Renal cortical epithelial cell (primary cell): ENCODE results near the gene EIF3F. TPM values are rescaled to one million over a fixed set of nuclear protein-coding genes. Genes with fewer than 3 reads are reported as not detected.
A peak's percentile ranks its signal among the peaks of the same experiment; 100 is the strongest.

Experiments used
- DNase-seq: peaks from one replicate; pipeline ENCODE4 v3.0.0-alpha.2; 2011; ENCODE audit warnings: low read depth
- total RNA-seq: library from RNA; depleted of rRNA; stranded (reverse); fragments of >200 nt; gene quantifications from 2 replicates; pipeline ENCODE4 v1.2.3, GENCODE V29; 2014

Gene EIF3F
- total RNA-seq, 1 donor from 2014 or later: 264 TPM

DNA sequence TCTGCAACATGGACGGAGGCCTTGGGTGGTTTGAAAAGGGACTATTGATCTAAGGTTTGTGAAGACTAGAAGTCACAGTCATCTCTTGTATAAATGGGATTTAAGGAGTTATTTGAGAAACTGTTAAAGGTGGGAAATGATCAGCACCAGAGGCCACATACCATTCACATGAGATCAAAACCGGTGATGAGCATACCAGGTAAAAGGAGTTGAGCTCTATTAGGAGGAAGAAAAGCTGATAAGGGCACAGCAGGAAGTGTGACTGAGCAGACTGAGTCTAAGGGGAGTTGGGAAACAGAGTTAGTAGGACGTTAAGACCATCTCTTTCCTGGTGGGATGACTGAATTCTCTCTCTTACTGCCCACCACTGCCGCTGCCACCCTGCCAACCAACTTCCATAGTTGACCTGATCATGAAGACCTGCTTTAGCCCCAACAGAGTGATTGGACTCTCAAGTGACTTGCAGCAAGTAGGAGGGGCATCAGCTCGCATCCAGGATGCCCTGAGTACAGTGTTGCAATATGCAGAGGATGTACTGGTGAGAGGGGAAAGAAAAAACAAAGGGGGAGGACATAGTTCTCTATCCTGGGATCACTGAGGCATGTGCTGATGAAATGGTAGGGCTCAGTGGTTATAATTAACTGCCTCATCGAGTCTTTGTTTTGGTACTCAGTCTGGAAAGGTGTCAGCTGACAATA, 7.6 kb downstream of the EIF3F start:
- no peak for DNase-seq

DNA sequence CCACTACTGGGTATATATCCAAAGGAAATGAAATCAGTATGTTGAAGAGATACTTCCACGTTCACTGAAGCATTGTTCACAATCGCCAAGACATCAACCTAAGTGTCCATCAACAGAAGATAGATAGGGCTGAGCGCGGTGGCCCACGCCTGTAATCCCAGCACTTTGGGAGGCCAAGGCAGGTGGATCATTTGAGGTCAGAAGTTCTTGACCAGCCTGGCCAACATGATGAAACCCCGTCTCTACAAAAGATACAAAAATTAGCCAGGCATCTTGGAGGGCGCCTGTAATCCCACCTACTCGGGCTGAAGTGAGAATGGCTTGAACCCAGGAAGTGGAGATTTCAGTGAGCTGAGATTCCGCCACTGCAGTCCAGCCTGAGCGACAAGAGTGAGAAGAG, 12.7 kb downstream of the EIF3F start:
- DNase-seq: no peak

DNA sequence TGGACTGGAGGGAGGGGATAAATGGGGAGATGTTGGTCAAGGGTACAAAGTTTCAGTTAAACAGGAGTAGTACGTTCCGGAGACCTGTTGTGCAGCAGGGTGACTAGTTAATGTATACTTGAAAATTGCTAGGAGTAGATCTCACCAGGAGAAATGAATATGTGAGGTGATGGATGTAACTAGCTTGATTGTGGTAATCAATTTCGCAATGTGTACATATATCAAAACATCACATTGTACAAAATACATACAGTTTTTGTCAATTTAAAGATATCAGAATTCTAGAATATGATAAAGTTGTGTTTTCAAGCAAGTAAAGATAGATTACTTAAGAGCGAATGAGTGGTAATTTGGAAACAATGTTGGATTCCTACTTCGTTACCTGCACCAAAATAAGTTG, 13.3 kb downstream of the EIF3F start:
- DNase-seq: no peak

DNA sequence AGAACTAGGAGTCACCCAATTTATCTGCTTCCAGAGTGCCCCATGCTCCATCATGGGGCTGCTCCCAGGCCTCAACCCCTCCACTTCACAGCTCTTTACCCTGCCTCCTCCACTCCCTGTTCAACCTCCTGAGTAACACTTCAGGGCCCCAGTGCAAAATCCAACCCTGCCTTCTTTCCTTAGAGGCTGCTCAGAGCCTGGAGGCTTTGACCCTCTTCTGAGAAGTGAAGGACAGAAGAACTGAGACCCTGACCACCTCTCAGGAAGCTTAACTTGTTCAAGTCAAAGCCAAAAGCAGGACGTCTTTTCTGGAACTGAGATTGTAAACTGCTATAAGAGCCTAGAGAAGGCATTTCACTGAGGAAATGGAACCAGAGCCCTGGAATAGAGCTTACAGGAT, 15.5 kb downstream of the EIF3F start:
- no peak for DNase-seq

DNA sequence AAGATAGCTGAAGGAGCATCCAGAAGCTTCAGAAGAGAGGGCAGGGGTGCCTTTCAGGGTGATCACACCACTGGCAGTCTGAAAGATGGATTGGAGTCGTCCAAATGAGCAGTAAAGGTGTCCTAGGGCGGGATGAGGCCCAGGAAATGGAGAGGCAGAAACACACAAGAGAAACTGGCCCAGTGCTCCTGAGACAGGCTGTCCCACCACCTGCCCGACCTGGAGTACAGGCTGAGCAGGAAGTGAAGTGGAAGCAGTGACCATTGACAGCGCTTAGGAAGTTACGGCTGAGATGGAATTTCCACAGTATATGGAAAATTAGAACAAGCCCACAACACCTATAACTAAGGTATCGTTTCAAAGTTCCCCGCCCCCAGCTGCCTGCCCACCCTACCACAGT, 16.1 kb downstream of the EIF3F start:
- no peak for DNase-seq

DNA sequence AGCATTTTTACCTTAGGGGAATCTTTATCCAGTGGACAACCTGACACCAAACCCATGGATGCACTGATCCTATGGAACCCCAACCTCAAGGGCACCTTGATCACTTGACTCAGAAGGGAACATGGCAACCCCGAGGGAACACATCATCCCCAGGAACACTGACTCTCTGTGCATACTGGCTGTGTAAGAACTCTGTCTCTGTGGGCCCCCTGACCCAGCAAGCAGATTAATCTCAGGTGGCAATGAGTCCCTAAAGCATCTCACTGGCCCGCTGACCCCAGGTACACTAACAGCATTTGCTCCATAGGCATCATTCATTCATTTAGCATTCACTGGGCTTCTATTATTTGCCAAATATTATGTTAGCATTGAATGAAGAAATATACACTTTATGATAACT, 16.9 kb downstream of the EIF3F start:
- no peak for DNase-seq

DNA sequence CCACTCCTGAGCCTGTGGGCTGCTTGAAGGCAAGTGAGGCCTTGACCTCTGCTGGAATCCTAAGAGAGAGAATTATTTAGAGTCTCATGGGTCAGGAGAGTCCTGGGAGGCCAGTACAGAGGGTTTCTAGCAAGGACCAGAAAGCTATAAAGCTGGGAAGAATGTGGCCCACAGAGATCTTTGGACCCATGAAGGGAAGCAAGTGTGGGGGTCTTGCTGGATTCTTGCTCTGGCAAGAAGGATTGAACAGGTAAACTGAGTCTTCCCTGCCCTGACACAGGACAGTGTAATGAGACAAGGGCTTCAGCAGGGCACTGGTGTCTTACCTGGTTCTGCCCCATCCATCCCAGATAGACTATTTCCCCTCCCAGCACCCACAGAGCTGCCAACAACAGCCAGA, 18.4 kb downstream of the EIF3F start:
- no peak for DNase-seq

DNA sequence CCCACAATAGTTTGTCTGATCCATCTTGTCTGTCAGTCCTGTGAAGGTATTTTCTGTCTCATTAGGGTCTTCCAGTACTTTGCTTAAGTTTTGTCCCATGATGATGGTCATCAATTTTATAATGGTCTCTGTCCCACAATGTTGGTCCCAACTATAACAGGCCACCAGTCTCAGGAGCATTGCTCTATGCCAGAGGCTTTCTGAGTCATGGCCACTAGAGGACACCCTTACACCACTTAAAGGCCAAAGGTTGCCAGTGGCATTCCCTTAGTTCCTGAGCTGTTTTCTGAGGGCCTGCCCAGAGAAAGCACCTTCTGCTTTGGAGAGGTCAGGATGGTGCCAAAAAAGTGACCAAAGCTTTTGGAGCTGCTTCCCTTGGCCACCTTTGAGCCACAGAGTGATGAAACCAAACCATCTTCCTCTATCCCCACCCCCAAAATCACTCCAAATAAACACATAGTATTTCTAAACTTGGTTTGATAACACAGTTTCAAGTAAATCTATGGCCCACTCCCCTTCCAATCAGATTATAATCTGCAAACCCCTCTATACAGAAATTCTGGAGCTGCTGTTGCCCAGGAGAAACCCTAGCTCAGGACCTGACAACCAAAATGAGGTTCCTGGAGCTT, 19.3 kb downstream of the EIF3F start:
- peak; percentile 55 for DNase-seq

DNA sequence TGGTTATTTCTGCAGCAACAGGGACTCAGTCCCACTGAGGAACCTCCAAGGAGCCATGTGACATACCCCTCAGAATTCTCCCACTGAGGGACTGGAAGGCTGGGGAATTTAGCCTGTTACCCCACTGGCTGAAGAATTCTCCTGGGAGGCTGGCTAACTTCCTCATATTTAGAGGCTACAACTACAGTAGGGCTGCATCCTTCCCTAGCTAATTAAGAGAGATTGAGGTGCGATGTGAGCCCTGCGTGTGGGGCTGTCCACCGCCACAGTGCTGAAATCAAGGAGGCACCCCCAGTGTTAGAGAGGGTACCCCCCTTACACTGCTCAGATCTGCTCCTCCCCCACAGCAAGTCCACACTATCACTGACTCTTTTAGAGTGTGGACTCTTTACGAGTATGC, 21.1 kb downstream of the EIF3F start:
- no peak for DNase-seq

DNA sequence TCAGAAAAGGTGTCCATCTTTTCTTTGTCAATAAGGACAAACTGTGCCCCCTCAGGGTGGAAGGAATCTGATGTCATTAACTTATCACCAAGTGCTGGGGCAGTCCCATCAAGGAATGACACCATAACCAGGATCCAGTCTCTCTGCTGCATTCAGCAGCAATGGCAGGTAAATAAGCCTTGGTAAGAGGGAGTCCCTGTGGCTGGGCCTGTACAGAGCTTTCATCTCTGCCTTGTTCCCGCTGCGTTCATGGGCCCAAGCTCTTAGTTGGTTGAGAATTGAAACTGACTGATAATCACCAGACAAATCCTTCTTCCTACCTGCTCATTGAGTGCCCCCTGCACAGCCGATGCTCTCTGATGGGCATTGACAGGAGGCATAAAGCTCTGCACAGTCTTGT, 22.7 kb downstream of the EIF3F start:
- DNase-seq: no peak

DNA sequence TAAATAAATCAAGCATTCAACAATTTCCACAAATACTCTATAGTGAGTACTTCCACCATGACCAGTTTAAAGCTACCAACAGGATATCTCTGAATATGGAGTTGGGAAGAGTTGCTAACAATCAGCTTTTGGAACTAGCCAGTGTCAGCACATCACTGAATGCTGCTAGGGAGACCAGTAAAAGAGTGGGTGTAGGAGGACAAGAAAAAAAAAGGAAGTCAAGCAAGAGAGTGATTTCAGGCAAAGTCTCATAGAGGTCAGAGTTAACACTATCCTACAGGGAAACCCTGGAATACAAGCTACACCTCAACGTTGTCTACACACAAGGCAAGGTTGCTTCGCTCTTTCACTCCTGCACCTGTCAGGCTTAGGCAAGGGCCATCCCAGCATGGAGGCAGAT, 24.2 kb downstream of the EIF3F start:
- DNase-seq: no peak

DNA sequence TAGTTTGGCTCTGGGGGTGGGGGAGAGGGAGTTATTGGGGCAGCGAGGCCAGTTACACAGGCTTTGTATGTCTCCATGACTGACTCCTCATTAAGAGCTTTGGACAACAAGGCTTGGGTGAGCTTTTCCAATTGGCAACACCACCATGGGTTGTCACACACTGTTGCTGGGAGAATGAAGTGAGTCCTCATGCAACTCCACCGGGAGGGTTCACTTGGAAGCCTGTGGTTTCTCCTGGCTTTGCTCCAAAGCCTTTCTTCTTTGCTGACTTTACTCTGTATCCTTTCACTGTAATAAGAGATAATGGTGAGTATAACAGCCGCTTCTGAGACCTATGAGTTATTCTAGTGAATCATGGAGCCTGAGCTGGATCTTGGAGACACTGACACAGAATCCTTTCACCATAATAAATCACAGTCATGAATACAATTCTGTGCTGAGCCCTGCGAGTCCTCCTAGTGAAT, 24.9 kb downstream of the EIF3F start:
- peak; percentile 84 for DNase-seq

DNA sequence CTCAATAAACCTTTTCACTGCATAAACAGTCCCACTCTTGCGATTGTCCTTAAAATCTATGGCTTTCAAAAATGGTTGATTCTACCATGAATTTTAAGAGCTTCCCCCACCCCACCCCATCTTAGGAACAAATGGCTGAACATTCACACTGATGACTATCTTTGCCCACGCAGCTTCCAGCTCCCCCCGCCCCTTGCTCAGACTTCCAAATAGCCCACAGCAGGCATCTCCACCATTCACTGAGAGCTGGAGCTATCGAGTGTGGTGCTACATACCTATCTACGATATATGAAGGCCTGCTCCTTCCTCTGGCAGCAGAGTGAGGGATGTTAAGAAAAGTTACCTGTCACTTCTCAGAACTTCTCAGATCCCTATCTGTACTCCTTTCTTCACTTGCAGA, 26.7 kb downstream of the EIF3F start:
- DNase-seq: no peak

DNA sequence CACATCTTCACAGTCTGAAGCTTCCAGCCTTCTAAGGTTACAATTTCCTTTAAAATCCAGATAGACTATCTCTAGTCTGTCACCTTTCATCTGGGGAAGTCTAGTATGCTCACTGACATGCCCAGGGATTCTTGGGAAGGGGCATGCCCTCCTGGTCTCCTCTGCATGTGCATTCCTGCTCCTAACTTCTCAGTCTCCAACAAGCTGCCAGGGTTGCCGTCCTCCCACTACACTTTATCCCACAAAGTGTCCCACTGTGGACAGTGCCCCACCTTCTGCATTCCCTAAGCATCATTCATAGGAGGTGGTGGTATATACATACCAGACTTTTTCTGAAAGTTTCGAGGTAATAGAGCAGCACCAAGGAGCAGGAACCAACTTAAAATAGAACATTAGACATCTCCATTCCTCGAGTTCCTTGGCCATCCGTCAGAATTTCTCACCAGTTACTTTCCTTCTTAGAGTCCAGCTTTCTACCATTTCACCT, 28.7 kb downstream of the EIF3F start:
- no peak for DNase-seq

DNA sequence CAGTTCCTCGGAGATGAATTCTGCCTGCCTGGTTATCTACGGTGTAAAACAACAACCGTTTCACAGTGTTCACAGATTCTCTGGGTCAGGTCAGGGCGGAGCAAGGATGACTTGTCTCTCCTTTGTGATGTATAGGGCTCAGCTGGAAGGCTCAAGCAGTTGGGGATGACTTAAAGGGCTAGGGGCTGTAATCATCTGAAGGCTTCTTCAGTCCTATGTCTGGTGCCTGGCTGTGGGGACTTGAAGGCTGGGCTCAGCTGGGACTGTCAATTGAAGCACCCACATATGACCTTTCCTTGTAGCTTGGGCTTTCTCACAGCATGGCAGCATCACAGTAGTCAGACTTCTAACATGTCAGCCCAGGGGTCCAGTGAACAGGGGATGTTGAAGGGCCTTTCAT, 29.3 kb downstream of the EIF3F start:
- no peak for DNase-seq

DNA sequence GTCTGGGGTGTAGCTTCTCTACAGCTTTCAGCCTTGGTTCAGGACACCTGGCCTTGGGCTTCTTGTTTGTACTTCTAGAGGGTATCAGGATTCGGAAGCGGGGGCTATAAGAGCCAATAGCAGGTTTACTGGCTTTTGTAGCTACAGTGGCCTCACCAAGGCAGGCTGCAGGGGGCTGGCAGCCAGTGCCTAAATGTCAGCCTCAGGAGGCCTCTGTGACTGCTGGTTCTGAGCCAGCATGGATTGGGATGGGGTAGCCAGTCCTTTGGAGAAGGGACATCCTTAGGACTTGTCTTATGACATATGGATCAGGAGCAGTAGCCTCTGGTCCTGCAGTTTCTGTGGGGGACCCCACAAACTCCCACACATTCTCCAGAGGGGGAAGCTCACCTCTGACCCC, 29.9 kb downstream of the EIF3F start:
- no peak for DNase-seq

DNA sequence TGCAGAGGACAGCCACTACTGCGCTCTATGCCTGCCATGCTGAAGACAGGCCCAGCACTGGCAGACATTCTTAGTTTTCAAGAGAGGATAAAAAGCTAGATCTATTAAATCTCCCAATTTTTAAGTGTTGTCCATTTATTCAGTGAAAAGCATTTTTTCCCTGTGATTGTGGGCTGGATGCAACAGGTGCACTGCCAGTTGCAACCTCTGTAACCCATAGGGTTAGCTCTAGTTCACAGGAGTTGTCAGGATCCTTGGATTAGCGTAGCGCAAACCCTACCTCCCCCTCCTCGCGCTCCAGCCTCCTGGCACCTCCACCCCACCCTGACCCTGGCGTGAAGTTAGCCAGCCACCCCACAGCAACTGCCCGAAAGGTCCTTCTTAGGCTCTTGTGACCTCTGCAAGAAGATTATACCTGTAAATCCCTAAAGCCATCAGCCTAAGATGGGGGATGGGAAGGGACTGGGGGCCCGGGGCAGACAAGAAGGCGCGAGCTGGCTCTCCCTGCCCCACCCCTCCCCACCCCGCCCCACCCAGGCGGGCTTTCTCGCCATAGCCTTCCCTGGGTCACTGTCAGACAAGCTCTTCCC, 30.9 kb downstream of the EIF3F start:
- DNase-seq: no peak

DNA sequence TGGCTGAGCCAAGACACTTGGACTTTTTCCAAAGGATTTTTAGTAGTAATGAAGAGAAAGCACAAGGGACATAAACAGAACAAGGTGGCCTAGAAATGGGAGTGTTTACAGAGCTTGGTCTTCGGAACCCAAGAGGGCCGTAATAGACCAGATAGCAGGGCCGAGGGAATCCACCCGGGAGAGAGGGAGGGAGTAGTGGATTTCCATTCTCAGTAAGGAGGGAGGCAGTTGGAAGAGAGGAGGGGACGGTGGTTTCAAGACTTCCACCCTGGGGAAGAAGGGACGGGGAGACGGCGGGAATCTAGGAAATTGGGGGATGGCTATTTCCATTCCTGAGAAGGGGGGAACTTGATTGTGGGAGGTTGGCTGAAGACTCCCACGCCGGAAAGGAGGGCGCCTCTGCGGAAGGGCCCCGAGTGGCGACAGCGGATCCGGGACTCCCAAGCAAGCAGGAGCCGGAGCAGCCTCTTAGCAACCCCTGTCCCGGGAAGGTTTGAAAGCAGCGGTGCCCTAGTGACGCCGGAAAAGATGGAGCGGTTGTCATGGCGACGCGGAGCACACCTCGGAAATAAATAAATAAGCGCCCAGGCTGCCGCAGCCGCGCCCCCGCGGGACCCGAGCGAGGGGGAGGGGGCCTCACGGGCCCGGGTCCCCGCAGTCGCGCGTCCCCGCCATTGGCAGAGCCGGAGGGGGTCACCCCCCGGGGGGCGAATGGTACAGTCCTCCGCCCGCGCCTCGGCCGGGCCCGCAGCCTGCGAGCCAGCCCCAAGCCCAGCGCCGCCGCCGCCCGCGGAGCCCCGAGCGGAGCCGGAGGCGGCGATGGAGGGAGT, 31.6 kb downstream of the EIF3F start:
- peak; percentile 26 for DNase-seq

DNA sequence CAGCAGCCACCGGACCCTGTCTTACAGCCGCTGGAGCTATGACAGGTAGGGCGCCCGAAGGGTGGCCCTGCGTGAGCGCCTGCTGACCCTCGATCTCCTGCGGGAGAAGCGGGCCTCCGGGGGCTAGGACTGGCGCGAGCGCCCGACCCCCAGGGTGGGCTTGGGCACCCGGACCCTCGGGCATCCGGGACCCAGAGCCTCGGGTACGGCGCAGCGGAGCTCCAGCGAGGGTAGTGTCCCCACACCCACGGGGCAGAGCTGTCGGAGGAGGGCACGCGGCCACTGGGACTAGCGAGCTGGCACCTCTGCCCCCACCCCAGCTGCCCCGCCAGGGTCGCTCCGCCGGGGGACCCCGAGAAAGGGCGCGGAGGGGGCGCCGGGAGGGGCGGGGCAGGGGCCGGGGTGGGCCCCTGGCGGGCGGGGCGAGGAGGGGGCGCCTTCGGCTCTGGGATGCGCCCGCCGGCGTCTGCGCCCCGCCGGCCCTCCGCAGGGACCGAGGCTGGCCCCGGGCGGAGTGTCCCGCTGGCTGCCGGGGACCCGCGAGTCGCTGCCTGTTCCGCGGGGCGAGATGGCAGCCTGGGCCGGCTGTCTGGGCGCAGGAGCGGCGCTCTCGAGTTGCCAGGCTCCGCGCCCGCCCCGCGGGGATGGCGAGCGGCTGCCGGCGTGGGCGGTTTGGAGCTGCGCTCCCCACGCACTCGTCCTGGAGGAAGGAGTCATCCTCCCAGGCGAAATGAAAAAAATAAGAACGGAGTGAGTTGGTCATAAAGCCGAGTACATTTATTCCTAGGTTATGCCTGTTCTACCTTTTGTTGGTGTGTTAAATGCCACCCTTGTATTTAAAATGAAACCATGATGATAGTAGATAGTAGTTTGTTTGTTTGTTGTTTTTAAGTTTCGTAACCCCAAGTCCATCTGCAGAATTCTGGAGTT, 32.4 kb downstream of the EIF3F start:
- no peak for DNase-seq

DNA sequence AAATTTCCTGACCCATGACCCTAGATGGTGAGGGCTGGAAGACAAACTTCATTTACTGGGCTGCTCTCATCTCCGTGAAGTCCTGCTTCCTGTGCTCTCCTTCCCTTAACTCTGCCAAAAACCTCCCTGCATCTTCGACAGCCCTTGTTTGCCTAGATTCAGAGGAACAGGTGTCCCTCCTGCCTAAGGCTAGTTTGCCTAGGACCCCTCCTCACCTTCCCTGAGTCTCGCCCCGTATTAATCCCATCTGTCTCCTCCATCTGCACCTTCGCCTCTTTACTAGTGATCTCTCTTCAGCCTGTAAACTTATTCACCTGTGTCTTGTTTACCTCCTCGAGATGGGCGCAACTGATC, 33.1 kb downstream of the EIF3F start:
- DNase-seq: no peak

DNA sequence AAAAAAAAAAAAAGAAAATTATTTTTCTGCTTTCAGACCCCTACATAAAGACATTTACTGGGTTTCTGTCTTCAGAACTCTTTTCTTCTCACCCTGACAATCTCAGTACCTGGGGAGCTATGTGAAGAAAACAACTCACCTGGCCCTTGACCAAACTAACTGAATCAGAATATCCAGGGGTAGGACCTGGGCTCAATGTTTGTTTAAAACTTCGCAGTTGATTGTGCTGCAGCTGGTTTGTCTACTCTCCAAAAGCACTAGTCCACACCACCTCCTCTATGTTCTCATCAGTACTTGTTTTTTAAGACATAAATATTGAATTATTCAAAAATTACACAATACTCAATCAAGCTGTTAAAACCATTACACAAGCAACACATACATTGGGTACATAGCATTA, 34.8 kb downstream of the EIF3F start:
- DNase-seq: no peak
